Duodenal mucosa (tissue), 2 donors: ENCODE measurements around the gene GFAP.

Source experiments
- H3K27ac ChIP-seq: one replicate; pipeline ENCODE4 v1.7.0; 2013; ENCODE audit warnings: low read depth, low read length
- H3K27me3 ChIP-seq, 2 donors: one replicate each; pipeline ENCODE4 v1.7.0; 2013; ENCODE audit warnings: low read length in 2 of 2, control low read depth in 1 of 2; ENCODE audit not compliant: insufficient read depth in 2 of 2, control insufficient read depth in 1 of 2
- H3K36me3 ChIP-seq, 2 donors: one replicate each; pipeline ENCODE4 v1.7.0; 2013; ENCODE audit warnings: low read length in 2 of 2, control low read depth in 1 of 2; ENCODE audit not compliant: insufficient read depth in 2 of 2, control insufficient read depth in 1 of 2
- H3K4me1 ChIP-seq, 2 donors: one replicate each; pipeline ENCODE4 v1.7.0; 2013; ENCODE audit warnings: low read length in 2 of 2, control low read depth in 1 of 2; ENCODE audit not compliant: insufficient read depth in 2 of 2, control insufficient read depth in 1 of 2
- H3K4me3 ChIP-seq, 2 donors: one replicate each; pipeline ENCODE4 v1.7.0; 2013; ENCODE audit warnings: low read length in 2 of 2, low read depth in 1 of 2
- H3K9ac ChIP-seq, 2 donors: one replicate each; pipeline ENCODE4 v1.7.0; 2013; ENCODE audit warnings: low read length in 2 of 2, low read depth in 1 of 2
- H3K9me3 ChIP-seq, 2 donors: one replicate each; pipeline ENCODE4 v1.7.0; 2013; ENCODE audit warnings: low read length in 2 of 2, control low read depth in 1 of 2; ENCODE audit not compliant: control insufficient read depth in 1 of 2

Gene GFAP

GRCh38 chr17:44880062-44880461, 35.2 kb downstream of the GFAP start:
- Histone ChIP-seq H3K27ac (no peak overlapping the region), H3K27me3 (no peaks in the 10 kb centered on the region), H3K4me1 (no peaks in the 10 kb centered on the region), H3K9me3 (no peaks in the 10 kb centered on the region), H3K9ac (no peak overlapping the region), H3K4me3 (no peak overlapping the region), H3K36me3 (peaks cover 43 to 85% of the 10 kb centered on the region in 2 donors)

- Histone ChIP-seq H3K27me3 (no peaks in the 10 kb centered on the region), H3K9ac (no peak overlapping the region), H3K4me1 (no peaks in the 10 kb centered on the region), H3K36me3 (peaks cover 45 to 85% of the 10 kb centered on the region in 2 donors), H3K9me3 (no peaks in the 10 kb centered on the region), H3K27ac (no peak overlapping the region), H3K4me3 (no peak overlapping the region)
These were observed 35.9 kb downstream of the GFAP start for GRCh38 chr17:44879376-44879775.

GRCh38 chr17:44878627-44879221, 36.6 kb downstream of the GFAP start:
- Histone ChIP-seq H3K4me3 (no peak overlapping the region), H3K27ac (no peak overlapping the region), H3K9ac (no peak overlapping the region), H3K9me3 (no peaks in the 10 kb centered on the region), H3K4me1 (no peaks in the 10 kb centered on the region), H3K36me3 (peaks cover 48 to 87% of the 10 kb centered on the region in 2 donors), H3K27me3 (no peaks in the 10 kb centered on the region)

GRCh38 chr17:44877121-44877520, 38.2 kb downstream of the GFAP start:
- H3K27ac ChIP-seq, result no peak overlapping the region
- no peak overlapping the region for H3K9ac ChIP-seq
- no peaks in the 10 kb centered on the region for H3K4me1 ChIP-seq
- H3K4me3 ChIP-seq, result no peak overlapping the region
- H3K9me3 ChIP-seq, result no peaks in the 10 kb centered on the region
- no peaks in the 10 kb centered on the region for H3K27me3 ChIP-seq
- H3K36me3 ChIP-seq, result peaks cover 49 to 85% of the 10 kb centered on the region in 2 donors

GRCh38 chr17:44875761-44876160, 39.5 kb downstream of the GFAP start:
- Histone ChIP-seq H3K27ac (no peak overlapping the region), H3K4me3 (no peak overlapping the region), H3K9ac (no peak overlapping the region), H3K9me3 (no peaks in the 10 kb centered on the region), H3K4me1 (no peaks in the 10 kb centered on the region), H3K36me3 (peaks cover 57 to 79% of the 10 kb centered on the region in 2 donors), H3K27me3 (no peaks in the 10 kb centered on the region)

- Histone ChIP-seq H3K27me3 (no peaks in the 10 kb centered on the region), H3K9me3 (no peaks in the 10 kb centered on the region), H3K36me3 (peaks cover 56 to 76% of the 10 kb centered on the region in 2 donors), H3K4me1 (no peaks in the 10 kb centered on the region), H3K27ac (no peak overlapping the region), H3K9ac (no peak overlapping the region), H3K4me3 (no peak overlapping the region)
These were observed 43.0 kb downstream of the GFAP start for GRCh38 chr17:44872131-44872768.

- H3K4me3 ChIP-seq, result no peak overlapping the region
- H3K27me3 ChIP-seq, result no peaks in the 10 kb centered on the region
- no peaks in the 10 kb centered on the region for H3K9me3 ChIP-seq
- peaks cover 56 to 76% of the 10 kb centered on the region in 2 donors for H3K36me3 ChIP-seq
- H3K9ac ChIP-seq, result no peak overlapping the region
- no peak overlapping the region for H3K27ac ChIP-seq
- H3K4me1 ChIP-seq, result no peaks in the 10 kb centered on the region
These were observed 43.7 kb downstream of the GFAP start for GRCh38 chr17:44871556-44871955.

GRCh38 chr17:44867841-44868240, 47.5 kb downstream of the GFAP start:
- Histone ChIP-seq H3K9ac (no peak overlapping the region), H3K27ac (no peak overlapping the region), H3K4me1 (peaks cover 0 to 9% of the 10 kb centered on the region in 2 donors), H3K36me3 (peaks cover 48 to 76% of the 10 kb centered on the region in 2 donors), H3K9me3 (no peaks in the 10 kb centered on the region), H3K27me3 (no peaks in the 10 kb centered on the region), H3K4me3 (no peak overlapping the region)

- H3K27ac ChIP-seq, result no peak overlapping the region
- H3K4me1 ChIP-seq, result peaks cover 5 to 13% of the 10 kb centered on the region in 2 donors
- H3K36me3 ChIP-seq, result peaks cover 42 to 80% of the 10 kb centered on the region in 2 donors
- no peaks in the 10 kb centered on the region for H3K27me3 ChIP-seq
- no peak overlapping the region for H3K4me3 ChIP-seq
- no peaks in the 10 kb centered on the region for H3K9me3 ChIP-seq
- H3K9ac ChIP-seq, result no peak overlapping the region
These were observed 49.4 kb downstream of the GFAP start for GRCh38 chr17:44865931-44866330.

GRCh38 chr17:44865231-44865660, 50.1 kb downstream of the GFAP start:
- H3K4me3 ChIP-seq, result no peak overlapping the region
- H3K9me3 ChIP-seq, result no peaks in the 10 kb centered on the region
- peaks cover 42 to 83% of the 10 kb centered on the region in 2 donors for H3K36me3 ChIP-seq
- H3K9ac ChIP-seq, result no peak overlapping the region
- H3K4me1 ChIP-seq, result peaks cover 5 to 13% of the 10 kb centered on the region in 2 donors
- no peak overlapping the region for H3K27ac ChIP-seq
- H3K27me3 ChIP-seq, result no peaks in the 10 kb centered on the region
